Natural killer cell (primary cell): Measurements from ENCODE around the gene TMEM135. TPM values are rescaled to one million over a fixed set of nuclear protein-coding genes. Genes with fewer than 3 reads are reported as not detected.

ENCODE experiments used
- ATAC-seq, 3 donors: fragments of 150-1000 bp in 2 of 3; fragments of 200-7000 bp in 1 of 3; cut with Tn5 transposase; 1 replicate in 1 of 3; 2 replicates in 2 of 3; pipeline ENCODE4 v1.10.0; 2021; ENCODE audit warnings: mild to moderate bottlenecking in 2 of 3, moderate library complexity in 2 of 3
- DNase-seq, 2 donors: peaks; one replicate each; pipeline versions ENCODE4 v3.0.0 to v3.0.0-alpha.2; 2013 to 2021; ENCODE audit warnings: mixed read lengths in 1 of 2
- H3K27ac ChIP-seq: one replicate; pipeline ENCODE4 v1.5.1; 2013; ENCODE audit warnings: mild to moderate bottlenecking, low read length
- H3K27me3 ChIP-seq: one replicate; pipeline ENCODE4 v1.6.1; 2013; ENCODE audit warnings: low read length; ENCODE audit not compliant: control insufficient read depth, insufficient read depth
- H3K36me3 ChIP-seq: one replicate; pipeline ENCODE4 v1.6.1; 2013; ENCODE audit warnings: low read length; ENCODE audit not compliant: control insufficient read depth, insufficient read depth
- H3K4me1 ChIP-seq: one replicate; pipeline ENCODE4 v1.6.1; 2013; ENCODE audit warnings: low read length; ENCODE audit not compliant: control insufficient read depth, insufficient read depth
- H3K4me3 ChIP-seq: one replicate; pipeline ENCODE4 v1.5.1; 2013; ENCODE audit warnings: low read length
- H3K9me3 ChIP-seq: one replicate; pipeline ENCODE4 v1.6.1; 2013; ENCODE audit warnings: low read length; ENCODE audit not compliant: control insufficient read depth, insufficient read depth
- H3K27ac Mint-ChIP-seq, 2 donors: one replicate each; pipeline ENCODE4 v1.8.0; 2022; ENCODE audit warnings: mild to moderate bottlenecking in 2 of 2, mixed read lengths in 2 of 2, moderate library complexity in 1 of 2
- H3K27me3 Mint-ChIP-seq, 2 donors: one replicate each; pipeline ENCODE4 v1.8.0; 2022; ENCODE audit warnings: low read depth in 2 of 2, mixed read lengths in 2 of 2
- H3K36me3 Mint-ChIP-seq: one replicate; pipeline ENCODE4 v1.8.0; 2022; ENCODE audit warnings: mixed read lengths
- H3K4me1 Mint-ChIP-seq, 2 donors: one replicate each; pipeline ENCODE4 v1.8.0; 2022; ENCODE audit warnings: mixed read lengths in 2 of 2
- H3K4me3 Mint-ChIP-seq: one replicate; pipeline ENCODE4 v1.8.0; 2022; ENCODE audit warnings: mild to moderate bottlenecking, moderate library complexity, mixed read lengths
- H3K9me3 Mint-ChIP-seq, 2 donors: one replicate each; pipeline ENCODE4 v1.8.0; 2022; ENCODE audit warnings: mixed read lengths in 2 of 2
- WGBS: methylation state at CpG from one replicate; pipeline ENCODE4 v1.1.7; 2013; ENCODE audit warnings: missing lambda C conversion rate; ENCODE audit not compliant: insufficient coverage; 5-methylcytosine and 5-hydroxymethylcytosine counted together
- intact Hi-C: fragments of 100-400 bp; cut with micrococcal nuclease; formaldehyde crosslinking; loops from one replicate; pipeline ENCODE4 v1.14.2; 2022
- total RNA-seq, 4 donors: library from RNA; stranded (reverse); fragments of 120-200 nt in 1 of 4; gene quantifications; one replicate each; pipeline versions ENCODE4 v1.2.3 to v1.2.4, GENCODE V29; 2013 to 2022
- TF ChIP-seq, protein P1 (sequence below): fragments of 200-600 bp; IDR thresholded peaks from one replicate; pipeline ENCODE4 v1.8.0; 2022; ENCODE audit warnings: antibody characterized with exemption

Gene TMEM135
- total RNA-seq, 3 donors from 2014 or later (not counting 1 experiment from before 2014, with no cell fraction given), result 18.8 to 42.0 (median 36.1) TPM

DNA sequence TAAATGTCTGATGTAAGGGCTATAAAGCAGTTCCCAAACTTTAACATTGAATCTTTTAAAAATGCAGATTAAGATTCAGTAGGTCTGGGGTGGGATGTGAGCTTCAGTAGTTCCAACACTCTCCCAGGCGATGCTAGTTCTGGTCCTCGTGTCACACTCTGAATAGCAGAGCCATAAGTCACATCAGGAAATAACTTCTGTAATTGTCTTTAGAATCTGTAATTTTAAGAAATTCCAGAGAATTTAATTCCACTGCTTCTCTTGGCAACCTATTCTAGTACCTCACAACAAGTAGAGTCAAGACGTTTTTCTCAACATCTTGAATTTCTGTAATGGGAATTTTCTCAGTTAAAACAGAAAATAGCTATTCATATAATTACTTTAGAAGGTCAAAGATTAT is 223.1 kb downstream of the TMEM135 start:
- H3K27ac ChIP-seq, result no peak overlapping the region
- no peaks in the 10 kb centered on the region for H3K4me1 ChIP-seq
- no peak overlapping the region for H3K4me3 ChIP-seq
- intact Hi-C loops, result no loop called here
- WGBS, result 100% methylated on average over 2 of the region's 3 CpGs
- peaks cover under 1 to 6% of the 10 kb centered on the region in 2 donors for H3K4me1 Mint-ChIP-seq
- TF ChIP-seq, protein P1, sequence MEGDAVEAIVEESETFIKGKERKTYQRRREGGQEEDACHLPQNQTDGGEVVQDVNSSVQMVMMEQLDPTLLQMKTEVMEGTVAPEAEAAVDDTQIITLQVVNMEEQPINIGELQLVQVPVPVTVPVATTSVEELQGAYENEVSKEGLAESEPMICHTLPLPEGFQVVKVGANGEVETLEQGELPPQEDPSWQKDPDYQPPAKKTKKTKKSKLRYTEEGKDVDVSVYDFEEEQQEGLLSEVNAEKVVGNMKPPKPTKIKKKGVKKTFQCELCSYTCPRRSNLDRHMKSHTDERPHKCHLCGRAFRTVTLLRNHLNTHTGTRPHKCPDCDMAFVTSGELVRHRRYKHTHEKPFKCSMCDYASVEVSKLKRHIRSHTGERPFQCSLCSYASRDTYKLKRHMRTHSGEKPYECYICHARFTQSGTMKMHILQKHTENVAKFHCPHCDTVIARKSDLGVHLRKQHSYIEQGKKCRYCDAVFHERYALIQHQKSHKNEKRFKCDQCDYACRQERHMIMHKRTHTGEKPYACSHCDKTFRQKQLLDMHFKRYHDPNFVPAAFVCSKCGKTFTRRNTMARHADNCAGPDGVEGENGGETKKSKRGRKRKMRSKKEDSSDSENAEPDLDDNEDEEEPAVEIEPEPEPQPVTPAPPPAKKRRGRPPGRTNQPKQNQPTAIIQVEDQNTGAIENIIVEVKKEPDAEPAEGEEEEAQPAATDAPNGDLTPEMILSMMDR, result no peak
- no peaks in the 10 kb centered on the region for H3K9me3 ChIP-seq
- DNase-seq, result no peak
- H3K27me3 ChIP-seq, result no peaks in the 10 kb centered on the region
- H3K9me3 Mint-ChIP-seq, result no peaks in the 10 kb centered on the region
- H3K27ac Mint-ChIP-seq, result no peak overlapping the region
- no peaks in the 10 kb centered on the region for H3K27me3 Mint-ChIP-seq
- H3K4me3 Mint-ChIP-seq, result no peak overlapping the region
- no peaks in the 10 kb centered on the region for H3K36me3 ChIP-seq
- ATAC-seq, result no peak
- H3K36me3 Mint-ChIP-seq, result no peaks in the 10 kb centered on the region

DNA sequence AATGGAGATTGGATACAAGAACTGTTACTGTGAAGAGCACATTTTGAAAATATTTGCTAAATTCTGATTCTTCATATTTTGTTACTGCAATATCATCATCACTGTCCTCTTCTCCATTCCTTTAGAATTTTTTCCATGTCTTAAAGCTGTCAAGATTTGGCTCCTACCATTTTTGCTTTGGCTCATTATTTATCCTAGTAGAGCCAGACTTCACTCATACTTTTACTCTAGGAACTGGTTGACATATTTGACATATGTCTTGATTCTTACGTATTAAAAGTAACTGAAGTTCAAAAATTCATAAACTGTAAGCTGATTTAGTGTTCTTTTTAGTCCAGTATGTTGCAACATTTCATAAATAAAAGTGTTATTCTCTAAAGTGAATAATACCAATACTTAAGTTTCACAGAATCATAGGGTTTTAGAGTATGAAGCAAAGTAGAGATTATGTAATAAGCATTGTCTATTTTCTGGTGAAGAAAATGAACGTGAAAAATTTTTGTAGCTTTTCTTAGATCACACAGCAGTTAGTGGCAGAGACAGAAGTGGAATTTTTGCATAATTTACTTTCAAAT is 225.6 kb downstream of the TMEM135 start:
- intact Hi-C loops, result no loop called here
- whole genome bisulfite sequencing, result no CpG with 5 or more reads among the region's 2 CpGs

DNA sequence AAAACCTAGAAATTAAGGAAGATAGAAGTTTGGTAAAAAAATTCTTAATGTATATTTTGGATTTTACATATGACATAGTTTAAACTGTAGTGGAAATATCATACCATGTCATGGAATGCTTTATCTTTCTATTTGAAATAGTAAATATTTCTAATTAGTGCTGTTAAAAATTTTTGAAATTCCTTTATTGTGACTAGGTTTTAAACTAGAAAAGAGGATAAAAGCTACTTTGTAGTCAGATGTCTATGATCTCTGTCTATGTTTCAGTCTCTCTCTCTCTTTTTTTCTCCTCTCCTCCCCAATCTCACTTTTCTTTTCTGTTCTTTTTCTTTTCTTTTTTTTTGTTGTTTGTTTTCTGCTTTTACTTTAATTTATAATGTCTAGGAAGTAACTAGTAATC is 226.2 kb downstream of the TMEM135 start:
- Mint-ChIP-seq H3K4me1 (peaks cover 5% of the 10 kb centered on the region in 2 donors), H3K4me3 (no peak overlapping the region), H3K9me3 (no peaks in the 10 kb centered on the region), H3K36me3 (no peaks in the 10 kb centered on the region), H3K27me3 (no peaks in the 10 kb centered on the region), H3K27ac (no peak overlapping the region)
- H3K36me3 ChIP-seq, result no peaks in the 10 kb centered on the region
- no peaks in the 10 kb centered on the region for H3K27me3 ChIP-seq
- H3K27ac ChIP-seq, result no peak overlapping the region
- TF ChIP-seq, protein P1, result no peak
- no peaks in the 10 kb centered on the region for H3K9me3 ChIP-seq
- intact Hi-C loops, result no loop called here
- no peak for DNase-seq
- no peaks in the 10 kb centered on the region for H3K4me1 ChIP-seq
- H3K4me3 ChIP-seq, result no peak overlapping the region
- ATAC-seq, result no peak

More for the DNA sequence above, 225.6 kb downstream of the TMEM135 start:
- ATAC-seq (no peak), DNase-seq (no peak)
- no peaks in the 10 kb centered on the region for H3K9me3 Mint-ChIP-seq
- no peaks in the 10 kb centered on the region for H3K27me3 Mint-ChIP-seq
- Histone ChIP-seq H3K4me3 (no peak overlapping the region), H3K27ac (no peak overlapping the region), H3K27me3 (no peaks in the 10 kb centered on the region), H3K36me3 (no peaks in the 10 kb centered on the region), H3K4me1 (no peaks in the 10 kb centered on the region), H3K9me3 (no peaks in the 10 kb centered on the region)
- H3K4me3 Mint-ChIP-seq, result no peak overlapping the region
- H3K36me3 Mint-ChIP-seq, result no peaks in the 10 kb centered on the region
- TF ChIP-seq, protein P1, result no peak
- H3K4me1 Mint-ChIP-seq, result peaks cover 5 to 8% of the 10 kb centered on the region in 2 donors
- no peak overlapping the region for H3K27ac Mint-ChIP-seq

DNA sequence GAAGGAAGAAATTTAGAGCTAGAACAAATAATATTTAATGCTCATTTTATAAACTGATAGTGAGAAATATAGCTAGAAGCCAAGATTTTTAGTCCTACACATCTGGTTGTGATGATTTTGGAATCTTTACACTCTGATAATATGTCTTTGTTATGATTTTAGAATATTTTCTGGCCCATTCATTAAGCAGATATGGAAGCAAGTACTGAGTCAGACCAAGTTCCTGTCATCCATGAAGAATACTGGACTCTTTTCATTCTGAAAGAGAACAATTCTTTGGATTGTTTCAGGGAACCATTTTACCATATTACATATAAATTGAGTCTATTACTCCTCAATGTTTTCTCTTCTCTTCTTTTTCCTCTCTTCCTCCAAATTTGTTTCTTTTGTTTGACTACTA is 227.4 kb downstream of the TMEM135 start:
- DNase-seq (no peak), ATAC-seq (no peak)
- H3K27ac ChIP-seq, result no peak overlapping the region
- TF ChIP-seq, protein P1, result no peak
- H3K27ac Mint-ChIP-seq, result no peak overlapping the region
- H3K4me3 Mint-ChIP-seq, result no peak overlapping the region
- H3K27me3 Mint-ChIP-seq, result no peaks in the 10 kb centered on the region
- H3K9me3 ChIP-seq, result no peaks in the 10 kb centered on the region
- H3K4me3 ChIP-seq, result no peak overlapping the region
- H3K27me3 ChIP-seq, result no peaks in the 10 kb centered on the region
- no peaks in the 10 kb centered on the region for H3K4me1 ChIP-seq
- H3K36me3 ChIP-seq, result no peaks in the 10 kb centered on the region
- peaks cover 5% of the 10 kb centered on the region in 2 donors for H3K4me1 Mint-ChIP-seq
- intact Hi-C loops, result no loop called here
- no peaks in the 10 kb centered on the region for H3K9me3 Mint-ChIP-seq
- no peaks in the 10 kb centered on the region for H3K36me3 Mint-ChIP-seq
